H1 (cell line): ENCODE data around the gene E2F3.

ENCODE experiments used
- CTCF ChIP-seq, 3 experiments: IDR thresholded peaks; 1 replicate in 2 of 3; 2 replicates in 1 of 3; pipeline versions ENCODE4 v1.5.1 to v1.6.1; 2011; ENCODE audit warnings: low read length in 3 of 3, mild to moderate bottlenecking in 3 of 3, inconsistent platforms in 2 of 3, low read depth in 1 of 3, moderate library complexity in 1 of 3; ENCODE audit not compliant: insufficient read depth in 1 of 3; ENCODE audit errors: control extremely low read depth in 1 of 3
- NRF1 ChIP-seq: IDR thresholded peaks from 2 replicates; pipeline ENCODE4 v1.6.1; 2011; ENCODE audit warnings: mild to moderate bottlenecking, low read depth, low read length, improper control_type of control experiment
- POLR2A ChIP-seq, 2 experiments: IDR thresholded peaks; 1 replicate in 1 of 2; 2 replicates in 1 of 2; pipeline ENCODE4 v1.6.1; 2011; ENCODE audit warnings: low read depth in 2 of 2, low read length in 2 of 2, mild to moderate bottlenecking in 2 of 2; ENCODE audit errors: control extremely low read depth in 1 of 2
- RAD21 ChIP-seq, 2 experiments: IDR thresholded peaks in 1 of 2; conservative IDR thresholded peaks in 1 of 2; 2 replicates each; pipeline ENCODE4 v1.6.1; 2011; ENCODE audit warnings: low read depth in 2 of 2, low read length in 2 of 2, improper control_type of control experiment in 1 of 2, inconsistent platforms in 1 of 2, mild to moderate bottlenecking in 1 of 2, moderate library complexity in 1 of 2
- SP1 ChIP-seq: IDR thresholded peaks from 2 replicates; pipeline ENCODE4 v1.6.1; 2011; ENCODE audit warnings: low read depth, low read length
- TAF1 ChIP-seq: IDR thresholded peaks from 2 replicates; pipeline ENCODE4 v1.6.1; 2011; ENCODE audit warnings: mild to moderate bottlenecking, low read depth, low read length
- YY1 ChIP-seq: IDR thresholded peaks from 2 replicates; pipeline ENCODE4 v1.6.1; 2011; ENCODE audit warnings: low read depth, mild to moderate bottlenecking, low read length

- no peak for TF ChIP-seq TAF1
- TF ChIP-seq CTCF (IDR thresholded peaks at IDR 0.05; ENCODE audit: control extremely low read depth in 1 of 3, insufficient read depth in 1 of 3, low read depth in 1 of 3, low read length in 3 of 3) = no peak
- no peak for TF ChIP-seq SP1
- TF ChIP-seq POLR2A (IDR thresholded peaks at IDR 0.05; ENCODE audit: control extremely low read depth in 1 of 2, low read depth in 2 of 2, low read length in 2 of 2) = no peak
- TF ChIP-seq NRF1 = no peak
- no peak for TF ChIP-seq YY1
- TF ChIP-seq RAD21 (IDR thresholded peaks at IDR 0.05 in 1 of 2, conservative IDR thresholded peaks at IDR 0.05 in 1 of 2; ENCODE audit: low read depth in 2 of 2, low read length in 2 of 2) = no peak
These were observed 31.3 kb upstream of the E2F3 start for GRCh38 chr6:20370393-20370792.
